Glutamatergic neuron (in vitro differentiated cells): ENCODE measurements around the gene SKA3. TPM values are rescaled to one million over a fixed set of nuclear protein-coding genes. Genes with fewer than 3 reads are reported as not detected.

Source experiments
- DNase-seq: peaks from one replicate; pipeline ENCODE4 v3.0.0; 2022
- H3K27ac Mint-ChIP-seq: one replicate; pipeline ENCODE4 v1.8.0; 2020; ENCODE audit warnings: mild to moderate bottlenecking, mixed read lengths, inconsistent platforms; ENCODE audit not compliant: unreplicated experiment
- H3K27me3 Mint-ChIP-seq: one replicate; pipeline ENCODE4 v1.8.0; 2020; ENCODE audit warnings: mild to moderate bottlenecking, moderate library complexity, mixed read lengths, inconsistent platforms; ENCODE audit not compliant: unreplicated experiment
- H3K36me3 Mint-ChIP-seq: one replicate; pipeline ENCODE4 v1.8.0; 2020; ENCODE audit warnings: mild to moderate bottlenecking, mixed read lengths, inconsistent platforms; ENCODE audit not compliant: unreplicated experiment
- H3K4me1 Mint-ChIP-seq: one replicate; pipeline ENCODE4 v1.8.0; 2020; ENCODE audit warnings: mild to moderate bottlenecking, low read depth, mixed read lengths, inconsistent platforms; ENCODE audit not compliant: unreplicated experiment
- H3K4me3 Mint-ChIP-seq: one replicate; pipeline ENCODE4 v1.8.0; 2020; ENCODE audit warnings: mild to moderate bottlenecking, mixed read lengths, inconsistent platforms; ENCODE audit not compliant: unreplicated experiment
- H3K9me3 Mint-ChIP-seq: one replicate; pipeline ENCODE4 v1.8.0; 2020; ENCODE audit warnings: mild to moderate bottlenecking, moderate library complexity, mixed read lengths, inconsistent platforms; ENCODE audit not compliant: unreplicated experiment
- CTCF ChIP-seq: fragments of 200-600 bp; sonication (generic); IDR thresholded peaks from one replicate; pipeline ENCODE4 v1.5.0; 2021; ENCODE audit not compliant: partially characterized antibody, unreplicated experiment
- total RNA-seq: library from RNA; stranded (reverse); fragmentation: NEBNext Ultra II Directional; extraction: Animal tissue kit (Norgen Biotek cat#: 25700); gene quantifications from one replicate; pipeline ENCODE4 v1.2.1, GENCODE V29; 2021; ENCODE audit not compliant: unreplicated experiment

The SKA3 gene
- total RNA-seq, 1 donor from 2014 or later, result 4.6 TPM

- H3K9me3 Mint-ChIP-seq, result peaks cover 3% of the 10 kb centered on the region
- H3K27ac Mint-ChIP-seq, result no peak overlapping the region
- H3K4me1 Mint-ChIP-seq, result no peaks in the 10 kb centered on the region
- no peaks in the 10 kb centered on the region for H3K36me3 Mint-ChIP-seq
- no peak for DNase-seq
- no peak for TF ChIP-seq CTCF
- H3K27me3 Mint-ChIP-seq, result peaks cover 1% of the 10 kb centered on the region
- H3K4me3 Mint-ChIP-seq, result no peak overlapping the region
Measured at GRCh38 chr13:21120191-21120590, 56.2 kb downstream of the SKA3 start.

- no peak for TF ChIP-seq CTCF
- Mint-ChIP-seq H3K27me3 (peaks cover 1% of the 10 kb centered on the region), H3K36me3 (no peaks in the 10 kb centered on the region), H3K9me3 (peaks cover 3% of the 10 kb centered on the region), H3K4me3 (no peak overlapping the region), H3K27ac (no peak overlapping the region), H3K4me1 (no peaks in the 10 kb centered on the region)
- no peak for DNase-seq
Measured at GRCh38 chr13:21119526-21119925, 56.8 kb downstream of the SKA3 start.

GRCh38 chr13:21118180-21118579 is 58.2 kb downstream of the SKA3 start:
- H3K4me1 Mint-ChIP-seq, result no peaks in the 10 kb centered on the region
- H3K4me3 Mint-ChIP-seq, result no peak overlapping the region
- H3K9me3 Mint-ChIP-seq, result peaks cover 3% of the 10 kb centered on the region
- no peak overlapping the region for H3K27ac Mint-ChIP-seq
- peaks cover 1% of the 10 kb centered on the region for H3K27me3 Mint-ChIP-seq
- no peak for TF ChIP-seq CTCF
- DNase-seq, result no peak
- no peaks in the 10 kb centered on the region for H3K36me3 Mint-ChIP-seq

GRCh38 chr13:21117104-21117809 is 59.1 kb downstream of the SKA3 start:
- peaks cover 1% of the 10 kb centered on the region for H3K27me3 Mint-ChIP-seq
- no peaks in the 10 kb centered on the region for H3K4me1 Mint-ChIP-seq
- H3K36me3 Mint-ChIP-seq, result no peaks in the 10 kb centered on the region
- no peak overlapping the region for H3K4me3 Mint-ChIP-seq
- peaks cover 3% of the 10 kb centered on the region for H3K9me3 Mint-ChIP-seq
- no peak overlapping the region for H3K27ac Mint-ChIP-seq
- TF ChIP-seq CTCF, result no peak
- DNase-seq, result no peak

- TF ChIP-seq CTCF, result no peak
- peaks cover 4% of the 10 kb centered on the region for H3K9me3 Mint-ChIP-seq
- H3K4me1 Mint-ChIP-seq, result no peaks in the 10 kb centered on the region
- H3K27ac Mint-ChIP-seq, result no peak overlapping the region
- no peak for DNase-seq
- no peaks in the 10 kb centered on the region for H3K36me3 Mint-ChIP-seq
- H3K4me3 Mint-ChIP-seq, result no peak overlapping the region
- peaks cover 1% of the 10 kb centered on the region for H3K27me3 Mint-ChIP-seq
Measured at GRCh38 chr13:21116141-21116540, 60.2 kb downstream of the SKA3 start.
